ENCODE results near the gene RMND5A.

RMND5A gene

GRCh38 chr2:86744152-86744551, 24.1 kb downstream of the RMND5A start:
- FAIRE-seq (no peak), DNase-seq (ENCODE audit: insufficient read length, low spot score) (no peak)
- TF ChIP-seq POLR2A (IDR thresholded peaks at IDR 0.05; ENCODE audit: low read depth, low read length): no peak

- FAIRE-seq (no peak), DNase-seq (ENCODE audit: insufficient read length, low spot score) (no peak)
- TF ChIP-seq POLR2A (IDR thresholded peaks at IDR 0.05; ENCODE audit: low read depth, low read length): no peak
Measured at GRCh38 chr2:86746939-86747338, 26.8 kb downstream of the RMND5A start.

DNA sequence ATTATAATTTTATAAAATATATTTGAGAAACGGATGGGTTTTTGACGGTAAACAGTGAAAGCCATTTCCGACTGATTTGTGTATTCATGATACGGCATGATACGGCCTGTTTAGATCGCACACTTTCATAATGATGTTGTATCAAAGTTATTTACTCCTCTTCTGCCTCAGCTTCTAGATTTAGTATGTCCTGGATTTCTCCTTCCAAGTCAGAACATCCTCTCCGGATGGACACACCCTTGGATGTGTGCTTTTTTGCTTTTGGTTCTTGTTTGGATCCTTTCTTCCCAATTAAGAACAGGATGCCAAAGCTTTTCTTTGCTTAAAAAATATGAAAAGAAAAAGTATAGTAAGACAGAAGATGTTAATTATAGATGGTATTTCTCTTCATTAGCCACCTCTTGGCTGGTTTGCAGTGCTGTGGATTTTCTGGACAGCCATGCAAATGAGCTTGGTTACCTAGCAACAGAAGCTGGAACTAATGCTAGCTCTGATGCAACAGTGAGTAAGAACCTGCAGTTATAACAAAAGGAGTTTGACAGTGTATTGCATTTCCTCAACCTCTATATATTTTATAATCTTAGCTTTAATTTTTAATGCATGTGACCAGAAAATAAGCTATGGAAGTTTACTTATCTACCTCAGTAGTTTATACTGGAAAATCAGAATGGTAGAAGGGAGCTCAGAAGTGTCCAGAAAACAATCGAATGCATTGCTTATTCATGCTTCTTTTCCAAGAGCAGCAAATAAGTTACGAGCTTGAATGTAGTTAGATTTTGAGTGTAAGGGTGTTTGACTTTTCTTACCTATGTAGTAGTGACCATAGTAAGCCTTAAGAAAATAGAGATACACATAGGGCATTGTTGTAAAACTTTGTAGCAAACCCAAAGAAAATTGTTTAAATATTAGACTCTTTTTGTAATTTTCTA, 27.9 kb downstream of the RMND5A start:
- DNase-seq (ENCODE audit: insufficient read length, low spot score) (no peak), FAIRE-seq (no peak)

GRCh38 chr2:86750240-86750839, 30.2 kb downstream of the RMND5A start:
- DNase-seq (ENCODE audit: insufficient read length, low spot score) (no peak), FAIRE-seq (no peak)
- TF ChIP-seq POLR2A (IDR thresholded peaks at IDR 0.05; ENCODE audit: low read depth, low read length): no peak

More for the DNA sequence above, 27.9 kb downstream of the RMND5A start:
- TF ChIP-seq POLR2A (IDR thresholded peaks at IDR 0.05; ENCODE audit: low read depth, low read length): no peak

GRCh38 chr2:86751778-86752177, 31.7 kb downstream of the RMND5A start:
- DNase-seq (ENCODE audit: insufficient read length, low spot score) (no peak), FAIRE-seq (no peak)
- TF ChIP-seq POLR2A (IDR thresholded peaks at IDR 0.05; ENCODE audit: low read depth, low read length): no peak

- FAIRE-seq: no peak
- no peak for TF ChIP-seq POLR2A (IDR thresholded peaks at IDR 0.05; ENCODE audit: low read depth, low read length)
Measured at GRCh38 chr2:86752934-86753333, 32.8 kb downstream of the RMND5A start.

DNA sequence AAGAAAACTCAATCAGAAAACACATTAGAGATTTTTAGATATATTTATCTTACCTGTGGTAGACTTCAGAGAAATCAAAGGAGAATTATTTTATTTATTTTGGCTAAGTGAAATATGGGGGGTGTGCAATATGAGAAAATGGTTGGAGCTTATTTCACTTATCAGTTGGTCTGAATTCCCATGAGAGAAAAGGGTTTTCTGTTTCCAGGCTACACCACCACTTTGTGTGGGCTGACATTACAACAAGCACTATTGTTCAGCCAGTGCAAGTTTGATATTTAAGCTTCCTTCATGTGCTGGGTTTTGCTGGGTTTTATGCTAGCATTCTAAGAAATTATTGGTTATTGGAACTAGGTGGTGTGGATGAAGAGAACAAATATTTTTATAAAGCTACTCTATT, 33.5 kb downstream of the RMND5A start:
- no peak for FAIRE-seq
- TF ChIP-seq POLR2A (IDR thresholded peaks at IDR 0.05; ENCODE audit: low read depth, low read length): no peak
- DNase-seq (ENCODE audit: insufficient read length, low spot score): no peak

More at GRCh38 chr2:86752934-86753333, 32.8 kb downstream of the RMND5A start:
- DNase-seq (ENCODE audit: insufficient read length, low spot score): no peak

DNA sequence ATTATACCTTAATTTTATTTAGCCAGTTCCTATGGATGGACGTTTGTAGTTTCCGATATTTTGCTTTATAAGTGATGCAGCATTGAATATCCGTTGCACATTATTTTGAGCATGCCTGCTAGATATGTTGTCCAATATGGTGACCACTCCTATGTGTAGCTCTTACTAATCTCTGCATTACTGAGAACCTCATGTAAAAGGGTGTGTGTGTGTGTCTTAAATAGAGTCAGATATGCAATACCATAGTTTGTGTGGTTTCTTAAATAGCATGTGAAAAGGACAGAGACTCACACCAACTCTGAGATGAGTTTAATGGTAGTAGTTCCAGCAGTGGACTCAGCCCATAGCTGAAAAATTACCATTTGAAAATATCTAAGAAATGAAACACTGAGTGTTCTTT, 38.3 kb downstream of the RMND5A start:
- FAIRE-seq (no peak), DNase-seq (ENCODE audit: insufficient read length, low spot score) (no peak)
- no peak for TF ChIP-seq POLR2A (IDR thresholded peaks at IDR 0.05; ENCODE audit: low read depth, low read length)

DNA sequence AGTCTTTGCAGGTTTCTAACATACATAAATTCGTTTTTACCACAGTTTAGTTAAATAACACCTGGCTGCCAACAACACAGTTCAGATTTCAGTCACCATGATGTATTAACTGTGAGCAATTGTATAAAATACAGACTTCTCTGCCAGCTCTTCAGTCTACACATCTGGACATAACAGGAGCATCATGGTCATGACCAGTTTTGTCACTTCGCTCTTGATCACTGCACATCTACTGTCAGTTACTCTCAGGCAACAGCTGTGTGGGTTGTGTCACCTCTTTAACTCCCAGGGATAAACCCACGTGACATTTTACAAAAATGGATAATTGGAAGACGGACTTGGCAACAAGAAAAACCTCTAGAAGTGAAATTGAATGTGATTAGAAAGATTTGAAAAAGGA, 40.3 kb downstream of the RMND5A start:
- FAIRE-seq: no peak
- DNase-seq (ENCODE audit: insufficient read length, low spot score): no peak
- no peak for TF ChIP-seq POLR2A (IDR thresholded peaks at IDR 0.05; ENCODE audit: low read depth, low read length)

GRCh38 chr2:86764661-86765309, 44.7 kb downstream of the RMND5A start:
- DNase-seq (ENCODE audit: insufficient read length, low spot score) (no peak), FAIRE-seq (peak; percentile 97)
- TF ChIP-seq POLR2A (IDR thresholded peaks at IDR 0.05; ENCODE audit: low read depth, low read length): no peak

DNA sequence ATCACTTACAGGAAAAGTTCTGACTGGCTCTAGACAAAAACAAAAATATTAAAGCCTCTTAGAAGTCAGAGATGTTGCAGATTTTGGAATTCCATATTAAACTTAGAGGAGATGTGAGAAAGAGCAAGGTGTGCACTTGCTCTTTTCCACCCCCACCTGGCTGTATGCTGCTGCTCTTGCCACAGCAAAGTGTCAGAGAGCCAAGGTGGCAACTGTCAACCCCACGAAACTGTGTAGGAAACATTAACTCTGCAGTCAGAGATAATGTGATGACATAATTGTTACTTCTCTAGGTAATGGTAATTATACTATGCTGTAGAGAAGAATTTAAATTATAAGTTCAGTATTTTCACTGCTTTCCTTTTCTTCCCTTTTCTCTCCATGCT, 45.2 kb downstream of the RMND5A start:
- TF ChIP-seq POLR2A (IDR thresholded peaks at IDR 0.05; ENCODE audit: low read depth, low read length): no peak
- DNase-seq (ENCODE audit: insufficient read length, low spot score) (no peak), FAIRE-seq (no peak)

DNA sequence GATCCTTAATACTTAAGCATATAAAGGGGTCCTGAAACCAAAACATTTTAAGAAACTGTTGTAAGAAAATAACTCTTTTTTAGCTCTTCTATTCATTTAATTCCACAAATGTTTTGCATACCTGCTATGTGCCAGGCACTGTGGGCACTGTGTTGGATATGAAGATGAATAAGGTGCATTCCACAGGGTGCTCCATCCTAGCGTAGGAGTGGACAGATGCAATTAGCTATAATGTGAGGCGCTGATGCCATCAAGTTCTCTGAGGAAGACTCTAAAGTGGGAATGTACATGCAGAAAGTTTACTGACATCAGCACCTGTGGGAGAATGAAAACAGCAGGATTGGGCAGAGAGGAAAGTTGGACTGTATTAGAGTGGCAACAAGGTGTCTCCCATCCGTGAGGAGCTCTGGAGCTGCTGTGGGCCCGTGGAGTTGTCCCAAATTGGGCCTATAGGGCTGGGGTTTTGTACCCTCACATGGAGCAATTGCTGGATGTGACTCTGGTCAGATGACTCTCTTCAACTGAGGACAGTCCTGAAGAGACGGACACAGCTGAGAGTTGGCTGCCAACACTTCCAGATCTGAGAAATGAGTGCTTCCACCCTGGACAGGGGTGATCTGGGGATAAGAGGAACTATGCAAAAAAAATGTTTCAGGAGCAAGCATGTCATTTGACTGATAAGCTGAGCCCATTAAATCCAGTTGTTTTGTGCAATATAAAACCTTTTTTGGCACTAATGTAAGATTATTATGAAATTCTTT, 48.3 kb downstream of the RMND5A start:
- no peak for TF ChIP-seq POLR2A (IDR thresholded peaks at IDR 0.05; ENCODE audit: low read depth, low read length)
- FAIRE-seq (no peak), DNase-seq (ENCODE audit: insufficient read length, low spot score) (no peak)

DNA sequence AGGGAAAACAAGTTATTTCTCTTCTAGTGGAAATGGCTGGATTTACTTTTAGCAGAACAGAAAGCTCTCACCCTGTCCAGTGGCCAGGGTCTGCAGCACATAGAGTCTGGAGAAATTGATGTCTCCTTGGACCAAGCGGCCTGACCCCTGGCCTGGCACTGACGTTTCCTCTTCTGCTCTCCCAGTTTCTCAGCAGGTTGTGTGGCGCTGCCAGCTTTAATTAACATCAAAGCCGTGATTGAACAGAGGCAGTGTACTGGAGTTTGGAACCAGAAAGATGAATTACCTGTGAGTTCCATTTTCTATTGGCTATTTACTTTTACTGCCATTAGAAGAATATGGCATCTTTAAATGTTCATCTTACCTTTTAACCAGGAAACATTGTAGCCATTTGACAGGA, 49.7 kb downstream of the RMND5A start:
- no peak for FAIRE-seq
- no peak for DNase-seq (ENCODE audit: insufficient read length, low spot score)
- no peak for TF ChIP-seq POLR2A (IDR thresholded peaks at IDR 0.05; ENCODE audit: low read depth, low read length)

GRCh38 chr2:86770816-86771301, 50.8 kb downstream of the RMND5A start:
- FAIRE-seq (no peak), DNase-seq (ENCODE audit: insufficient read length, low spot score) (no peak)
- no peak for TF ChIP-seq POLR2A (IDR thresholded peaks at IDR 0.05; ENCODE audit: low read depth, low read length)
